Measurements from ENCODE around the gene RAB29. TPM values are rescaled to one million over a fixed set of nuclear protein-coding genes. Genes with fewer than 3 reads are reported as not detected.

RAB29 gene
- total RNA-seq, 1 donor: 43.2 TPM

- DNase-seq (ENCODE audit: low read depth): peak; percentile 85
- TF ChIP-seq, protein P1, sequence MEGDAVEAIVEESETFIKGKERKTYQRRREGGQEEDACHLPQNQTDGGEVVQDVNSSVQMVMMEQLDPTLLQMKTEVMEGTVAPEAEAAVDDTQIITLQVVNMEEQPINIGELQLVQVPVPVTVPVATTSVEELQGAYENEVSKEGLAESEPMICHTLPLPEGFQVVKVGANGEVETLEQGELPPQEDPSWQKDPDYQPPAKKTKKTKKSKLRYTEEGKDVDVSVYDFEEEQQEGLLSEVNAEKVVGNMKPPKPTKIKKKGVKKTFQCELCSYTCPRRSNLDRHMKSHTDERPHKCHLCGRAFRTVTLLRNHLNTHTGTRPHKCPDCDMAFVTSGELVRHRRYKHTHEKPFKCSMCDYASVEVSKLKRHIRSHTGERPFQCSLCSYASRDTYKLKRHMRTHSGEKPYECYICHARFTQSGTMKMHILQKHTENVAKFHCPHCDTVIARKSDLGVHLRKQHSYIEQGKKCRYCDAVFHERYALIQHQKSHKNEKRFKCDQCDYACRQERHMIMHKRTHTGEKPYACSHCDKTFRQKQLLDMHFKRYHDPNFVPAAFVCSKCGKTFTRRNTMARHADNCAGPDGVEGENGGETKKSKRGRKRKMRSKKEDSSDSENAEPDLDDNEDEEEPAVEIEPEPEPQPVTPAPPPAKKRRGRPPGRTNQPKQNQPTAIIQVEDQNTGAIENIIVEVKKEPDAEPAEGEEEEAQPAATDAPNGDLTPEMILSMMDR (IDR thresholded peaks at IDR 0.05; ENCODE audit: insufficient read depth, low read depth, low read length): no peak
- H3K4me3 ChIP-seq (ENCODE audit: low read depth, low read length): peak overlapping the region; percentile 67
Observed at GRCh38 chr1:205748403-205749233, 26.7 kb downstream of the RAB29 start.

DNA sequence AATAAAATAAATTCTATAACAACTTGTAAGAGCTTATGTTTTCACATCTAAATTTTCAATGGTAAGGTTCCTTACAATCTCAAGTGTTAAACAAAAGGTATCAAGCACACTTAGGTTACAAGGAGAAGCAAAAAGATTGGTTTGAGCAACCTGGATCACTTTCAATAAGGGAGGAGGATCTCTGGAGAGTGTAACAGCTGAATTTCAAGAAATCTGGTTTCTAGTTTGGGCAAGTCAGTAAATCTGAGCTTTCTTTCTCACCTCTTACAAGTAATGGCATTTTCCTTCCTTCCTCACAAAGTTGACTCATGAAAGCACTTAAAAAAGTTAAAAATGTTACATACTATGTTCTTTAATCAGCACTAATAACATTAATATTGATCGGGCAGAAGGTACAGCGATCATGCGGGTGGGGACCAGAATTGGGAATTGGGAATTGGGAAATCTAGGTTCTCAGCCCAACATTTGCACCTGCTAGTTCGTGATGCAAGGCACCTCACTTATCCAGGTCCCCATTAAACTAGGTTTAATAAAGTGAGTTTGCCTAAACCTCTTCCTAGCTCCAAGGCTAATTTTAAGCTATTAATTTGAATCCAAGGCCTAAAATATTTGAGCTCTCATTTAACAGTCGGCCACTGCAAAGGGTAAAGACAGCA lies 28.4 kb downstream of the RAB29 start:
- peak overlapping the region; percentile 67 for H3K4me3 ChIP-seq (ENCODE audit: low read depth, low read length)
- TF ChIP-seq, protein P1 (IDR thresholded peaks at IDR 0.05; ENCODE audit: insufficient read depth, low read depth, low read length): no peak
- peak; percentile 21 for DNase-seq (ENCODE audit: low read depth)

- no peak overlapping the region for H3K4me3 ChIP-seq (ENCODE audit: low read depth, low read length)
- no peak for DNase-seq (ENCODE audit: low read depth)
- TF ChIP-seq, protein P1 (IDR thresholded peaks at IDR 0.05; ENCODE audit: insufficient read depth, low read depth, low read length): no peak
Observed at GRCh38 chr1:205744403-205744802, 30.9 kb downstream of the RAB29 start.

DNA sequence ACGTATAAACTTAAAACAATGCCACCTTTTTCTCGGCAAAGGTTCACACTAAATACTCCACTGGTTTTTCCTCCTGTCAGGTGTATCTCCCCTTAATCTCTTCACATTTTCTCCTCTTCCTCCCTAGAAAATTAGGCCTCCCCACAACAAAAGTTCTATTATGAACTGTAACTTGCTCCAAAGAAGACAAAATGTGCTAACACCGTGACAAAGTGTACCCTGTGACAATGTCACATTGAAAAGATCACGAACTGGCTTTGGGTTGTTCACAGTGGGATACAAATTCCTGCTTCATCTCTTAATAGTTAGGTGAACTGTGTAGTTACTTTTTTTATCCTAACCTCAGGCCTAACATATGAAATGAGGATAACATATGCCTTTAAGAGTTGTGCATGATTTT lies 31.3 kb downstream of the RAB29 start:
- TF ChIP-seq, protein P1 (IDR thresholded peaks at IDR 0.05; ENCODE audit: insufficient read depth, low read depth, low read length): no peak
- H3K4me3 ChIP-seq (ENCODE audit: low read depth, low read length): no peak overlapping the region
- DNase-seq (ENCODE audit: low read depth): no peak

GRCh38 chr1:205741681-205742080 lies 33.6 kb downstream of the RAB29 start:
- TF ChIP-seq, protein P1 (IDR thresholded peaks at IDR 0.05; ENCODE audit: insufficient read depth, low read depth, low read length): no peak
- DNase-seq (ENCODE audit: low read depth): peak; percentile 18
- no peak overlapping the region for H3K4me3 ChIP-seq (ENCODE audit: low read depth, low read length)

- no peak overlapping the region for H3K4me3 ChIP-seq (ENCODE audit: low read depth, low read length)
- TF ChIP-seq, protein P1 (IDR thresholded peaks at IDR 0.05; ENCODE audit: insufficient read depth, low read depth, low read length): peak; percentile 41
- peak; percentile 94 for DNase-seq (ENCODE audit: low read depth)
Observed at GRCh38 chr1:205739348-205740160, 35.7 kb downstream of the RAB29 start.

Data from fibroblast of villous mesenchyme (primary cell).